Measurements from ENCODE around the gene PGD.
A peak's percentile ranks its signal among the peaks of the same experiment; 100 is the strongest.

PGD gene

DNA sequence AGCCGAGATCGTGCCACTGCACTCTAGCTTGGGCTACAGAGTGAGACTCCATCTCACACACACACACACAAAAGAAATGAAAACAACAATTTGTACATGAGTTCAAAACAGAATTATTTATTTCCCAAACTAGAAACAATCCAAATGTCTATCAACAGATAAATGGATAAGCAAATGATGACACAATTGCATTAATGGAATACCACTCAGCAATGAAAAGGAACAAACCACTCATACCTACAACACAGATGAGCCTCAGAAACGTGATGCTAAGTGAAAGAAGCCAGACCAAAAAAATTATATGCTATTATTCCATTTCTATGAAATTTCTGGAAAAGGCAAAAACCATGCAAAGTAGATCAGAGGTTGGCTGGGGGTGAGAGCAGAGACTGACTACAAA is 2.0 kb upstream of the PGD start:
- Histone ChIP-seq H3K9me2 (replicated peaks; ENCODE audit: insufficient read depth, low read length) (no peaks in the 10 kb centered on the region), H3K27ac (ENCODE audit: low read depth, low read length) (no peak overlapping the region), H4K20me1 (ENCODE audit: low read depth, low read length) (no peaks in the 10 kb centered on the region), H3K36me3 (ENCODE audit: low read length) (0 out of 2 replicates have a peak, but pooled peaks cover 4% of the 10 kb centered on the region), H3K79me2 (ENCODE audit: insufficient read depth, low read length) (peaks cover 27% of the 10 kb centered on the region), H3K9me3 (ENCODE audit: insufficient read depth, low read length) (no peaks in the 10 kb centered on the region), H3K27me3 (ENCODE audit: low read length) (no peaks in the 10 kb centered on the region), H3K4me3 (ENCODE audit: insufficient read depth, low read length, poor library complexity, severe bottlenecking) (no peak overlapping the region), H3K4me2 (ENCODE audit: low read depth, low read length, poor library complexity, severe bottlenecking) (no peak overlapping the region), H2AFZ (ENCODE audit: low read depth, low read length, severe bottlenecking) (no peak overlapping the region), H3F3A (ENCODE audit: insufficient read depth) (no peaks in the 10 kb centered on the region), H3K9ac (ENCODE audit: low read length) (no peak overlapping the region)
- TF ChIP-seq, protein P1, sequence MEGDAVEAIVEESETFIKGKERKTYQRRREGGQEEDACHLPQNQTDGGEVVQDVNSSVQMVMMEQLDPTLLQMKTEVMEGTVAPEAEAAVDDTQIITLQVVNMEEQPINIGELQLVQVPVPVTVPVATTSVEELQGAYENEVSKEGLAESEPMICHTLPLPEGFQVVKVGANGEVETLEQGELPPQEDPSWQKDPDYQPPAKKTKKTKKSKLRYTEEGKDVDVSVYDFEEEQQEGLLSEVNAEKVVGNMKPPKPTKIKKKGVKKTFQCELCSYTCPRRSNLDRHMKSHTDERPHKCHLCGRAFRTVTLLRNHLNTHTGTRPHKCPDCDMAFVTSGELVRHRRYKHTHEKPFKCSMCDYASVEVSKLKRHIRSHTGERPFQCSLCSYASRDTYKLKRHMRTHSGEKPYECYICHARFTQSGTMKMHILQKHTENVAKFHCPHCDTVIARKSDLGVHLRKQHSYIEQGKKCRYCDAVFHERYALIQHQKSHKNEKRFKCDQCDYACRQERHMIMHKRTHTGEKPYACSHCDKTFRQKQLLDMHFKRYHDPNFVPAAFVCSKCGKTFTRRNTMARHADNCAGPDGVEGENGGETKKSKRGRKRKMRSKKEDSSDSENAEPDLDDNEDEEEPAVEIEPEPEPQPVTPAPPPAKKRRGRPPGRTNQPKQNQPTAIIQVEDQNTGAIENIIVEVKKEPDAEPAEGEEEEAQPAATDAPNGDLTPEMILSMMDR (IDR thresholded peaks at IDR 0.05; ENCODE audit: insufficient read depth, low read length, poor library complexity, severe bottlenecking): no peak

DNA sequence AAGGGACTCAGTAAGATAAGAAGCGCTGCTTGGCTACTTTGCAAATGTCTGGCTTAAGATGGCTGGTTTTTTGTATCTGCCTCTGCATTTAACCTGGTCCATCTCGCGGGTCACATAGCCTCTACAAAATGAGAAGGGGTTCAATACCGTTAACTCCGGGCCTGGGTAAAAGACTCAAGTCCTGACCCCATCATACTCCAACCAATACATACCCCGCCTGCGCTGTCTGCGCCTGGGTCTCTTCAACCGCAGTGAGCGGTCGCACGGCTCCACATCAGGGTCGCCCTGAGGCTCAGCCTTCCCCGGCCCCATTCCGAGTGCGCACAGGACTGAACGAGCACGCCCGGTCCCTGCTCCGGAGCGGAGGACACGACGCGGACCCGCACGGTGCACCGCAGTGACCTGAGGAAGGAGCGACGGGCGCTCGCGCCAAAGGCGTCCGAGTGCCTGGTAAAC is 558 bp upstream of the PGD start:
- peak overlapping the region; percentile 24; the same call in 1 of the 2 replicates for H3K27ac ChIP-seq (ENCODE audit: low read depth, low read length)
- H3K9ac ChIP-seq (ENCODE audit: low read length): peak overlapping the region; percentile 80
- peak overlapping the region; percentile 57 for H3K4me2 ChIP-seq (ENCODE audit: low read depth, low read length, poor library complexity, severe bottlenecking)
- peak overlapping the region; percentile 61 for H3K4me3 ChIP-seq (ENCODE audit: insufficient read depth, low read length, poor library complexity, severe bottlenecking)
- 0 out of 2 replicates have a peak, but pooled peaks cover 7% of the 10 kb centered on the region for H3K36me3 ChIP-seq (ENCODE audit: low read length)
- TF ChIP-seq, protein P1 (IDR thresholded peaks at IDR 0.05; ENCODE audit: insufficient read depth, low read length, poor library complexity, severe bottlenecking): no peak
- no peak for TF ChIP-seq EZH2phosphoT487 (conservative IDR thresholded peaks at IDR 0.05; ENCODE audit: low read length)
- H3F3A ChIP-seq (ENCODE audit: insufficient read depth): no peaks in the 10 kb centered on the region
- H3K9me3 ChIP-seq (ENCODE audit: insufficient read depth, low read length): no peaks in the 10 kb centered on the region
- H4K20me1 ChIP-seq (ENCODE audit: low read depth, low read length): no peaks in the 10 kb centered on the region
- peak overlapping the region; percentile 98 for H2AFZ ChIP-seq (ENCODE audit: low read depth, low read length, severe bottlenecking)
- peaks cover 27% of the 10 kb centered on the region for H3K79me2 ChIP-seq (ENCODE audit: insufficient read depth, low read length)
- H3K27me3 ChIP-seq (ENCODE audit: low read length): no peaks in the 10 kb centered on the region
- no peaks in the 10 kb centered on the region for H3K9me2 ChIP-seq (replicated peaks; ENCODE audit: insufficient read depth, low read length)

DNA sequence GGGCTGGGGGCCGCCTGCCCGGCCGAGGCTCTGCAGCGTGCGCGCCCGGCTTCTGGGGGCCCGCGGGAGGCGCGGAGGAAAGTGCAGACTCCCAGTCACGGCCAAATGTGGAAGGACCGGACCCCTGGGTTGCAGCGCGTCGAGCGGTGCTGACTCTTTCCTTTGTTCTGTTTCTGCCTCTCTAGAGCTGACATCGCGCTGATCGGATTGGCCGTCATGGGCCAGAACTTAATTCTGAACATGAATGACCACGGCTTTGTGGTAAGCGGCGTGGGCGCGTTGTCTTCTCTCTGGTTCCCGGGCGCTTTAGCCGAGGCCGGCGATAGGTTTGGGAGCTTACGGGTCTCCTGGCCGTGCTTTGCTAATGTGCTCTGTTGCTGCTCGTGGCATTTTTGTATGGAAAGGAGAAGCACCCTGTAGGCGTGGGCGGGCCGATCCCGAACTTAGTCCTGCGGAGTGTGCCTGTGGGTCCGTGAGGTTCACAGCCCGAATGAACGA is 629 bp downstream of the PGD start:
- Histone ChIP-seq H3K9me3 (ENCODE audit: insufficient read depth, low read length) (no peaks in the 10 kb centered on the region), H3K27ac (ENCODE audit: low read depth, low read length) (peak overlapping the region; percentile 74), H3K9ac (ENCODE audit: low read length) (peak overlapping the region; percentile 80), H4K20me1 (ENCODE audit: low read depth, low read length) (no peaks in the 10 kb centered on the region), H3K4me2 (ENCODE audit: low read depth, low read length, poor library complexity, severe bottlenecking) (peak overlapping the region; percentile 86), H3K27me3 (ENCODE audit: low read length) (no peaks in the 10 kb centered on the region), H2AFZ (ENCODE audit: low read depth, low read length, severe bottlenecking) (no peak overlapping the region), H3K79me2 (ENCODE audit: insufficient read depth, low read length) (peaks cover 27% of the 10 kb centered on the region), H3F3A (ENCODE audit: insufficient read depth) (no peaks in the 10 kb centered on the region), H3K9me2 (replicated peaks; ENCODE audit: insufficient read depth, low read length) (no peaks in the 10 kb centered on the region), H3K36me3 (ENCODE audit: low read length) (0 out of 2 replicates have a peak, but pooled peaks cover 12% of the 10 kb centered on the region), H3K4me3 (ENCODE audit: insufficient read depth, low read length, poor library complexity, severe bottlenecking) (peak overlapping the region; percentile 59)
- no peak for TF ChIP-seq EZH2phosphoT487 (conservative IDR thresholded peaks at IDR 0.05; ENCODE audit: low read length)
- TF ChIP-seq, protein P1 (IDR thresholded peaks at IDR 0.05; ENCODE audit: insufficient read depth, low read length, poor library complexity, severe bottlenecking): no peak

Measured in SU-DHL-6 (cell line).